ENCODE measurements around the gene LGR6. TPM values are rescaled to one million over a fixed set of nuclear protein-coding genes. Genes with fewer than 3 reads are reported as not detected.

The LGR6 gene
- total and polyA plus RNA-seq, 2 of the 8 experiments (the other 6 are each of a cell fraction or from before 2014, with no cell fraction given): 0.50 to 1.0 TPM

DNA sequence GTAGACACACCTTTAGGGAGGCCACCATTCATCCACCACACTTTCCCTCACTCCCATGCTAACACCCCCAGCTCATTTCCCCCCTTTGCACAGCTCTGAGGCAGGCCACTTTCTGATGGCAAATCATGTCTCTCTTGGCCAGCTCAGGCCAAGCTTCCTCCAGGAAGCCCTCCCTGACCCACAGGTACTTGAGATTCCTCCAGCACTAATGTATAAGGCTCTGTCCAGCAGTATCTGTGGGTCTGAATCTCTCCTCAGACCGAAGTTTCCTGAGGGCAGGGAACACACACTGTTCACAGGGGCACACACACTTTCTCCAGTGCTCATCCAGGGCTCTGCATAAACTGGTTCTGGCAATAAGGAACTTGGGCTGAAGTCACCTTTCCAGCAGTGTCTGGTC, 19.2 kb downstream of the LGR6 start (continued):
- TF ChIP-seq BACH1 (IDR thresholded peaks at IDR 0.05; ENCODE audit: low read length): no peak
- no peak for TF ChIP-seq EGR1 (IDR thresholded peaks at IDR 0.05; ENCODE audit: borderline replicate concordance, low read depth, low read length)
- TF ChIP-seq EP300 (IDR thresholded peaks at IDR 0.05; ENCODE audit: borderline replicate concordance in 1 of 2, low read depth in 2 of 2, low read length in 2 of 2): no peak
- no peak for TF ChIP-seq RAD21 (IDR thresholded peaks at IDR 0.05 in 1 of 2, conservative IDR thresholded peaks at IDR 0.05 in 1 of 2; ENCODE audit: low read depth in 2 of 2, low read length in 2 of 2)
